Measurements from ENCODE around the gene MTHFR.

DNA sequence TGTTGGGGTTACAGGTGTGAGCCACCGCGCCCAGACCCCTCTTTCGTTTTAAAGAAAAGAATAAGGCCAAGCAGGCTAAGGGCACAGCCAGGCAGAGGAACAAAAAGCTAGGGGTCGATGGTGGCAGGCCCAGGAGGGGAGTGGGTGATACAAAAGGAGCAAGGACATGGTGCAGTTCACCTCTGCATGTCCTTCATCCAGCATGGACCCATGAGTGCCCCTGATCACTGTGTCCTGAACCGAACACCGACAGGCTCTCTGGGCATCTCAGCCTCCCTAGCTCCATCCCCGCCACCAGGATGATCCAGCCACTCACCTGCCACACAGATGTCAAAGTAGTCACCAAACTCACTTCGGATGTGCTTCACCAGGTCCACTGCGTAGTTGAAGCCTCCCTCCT is 5.9 kb downstream of the MTHFR start:
- TF ChIP-seq CTCF (conservative IDR thresholded peaks at IDR 0.05; ENCODE audit: low read depth, low read length) (no peak), FOS (IDR thresholded peaks at IDR 0.05; ENCODE audit: low read depth, low read length) (no peak)
- TF ChIP-seq, protein P1, sequence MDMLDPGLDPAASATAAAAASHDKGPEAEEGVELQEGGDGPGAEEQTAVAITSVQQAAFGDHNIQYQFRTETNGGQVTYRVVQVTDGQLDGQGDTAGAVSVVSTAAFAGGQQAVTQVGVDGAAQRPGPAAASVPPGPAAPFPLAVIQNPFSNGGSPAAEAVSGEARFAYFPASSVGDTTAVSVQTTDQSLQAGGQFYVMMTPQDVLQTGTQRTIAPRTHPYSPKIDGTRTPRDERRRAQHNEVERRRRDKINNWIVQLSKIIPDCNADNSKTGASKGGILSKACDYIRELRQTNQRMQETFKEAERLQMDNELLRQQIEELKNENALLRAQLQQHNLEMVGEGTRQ (IDR thresholded peaks at IDR 0.05; ENCODE audit: low read depth, low read length): no peak
